GM19372 (cell line): ENCODE measurements around the gene ZNF710.

ENCODE experiments used
- ATAC-seq: cut with Tn5 transposase; IDR thresholded peaks from one replicate; pipeline ENCODE4 v1.9.1; 2021; ENCODE audit warnings: mild to moderate bottlenecking, low read depth, moderate library complexity; ENCODE audit not compliant: unreplicated experiment

The ZNF710 gene

DNA sequence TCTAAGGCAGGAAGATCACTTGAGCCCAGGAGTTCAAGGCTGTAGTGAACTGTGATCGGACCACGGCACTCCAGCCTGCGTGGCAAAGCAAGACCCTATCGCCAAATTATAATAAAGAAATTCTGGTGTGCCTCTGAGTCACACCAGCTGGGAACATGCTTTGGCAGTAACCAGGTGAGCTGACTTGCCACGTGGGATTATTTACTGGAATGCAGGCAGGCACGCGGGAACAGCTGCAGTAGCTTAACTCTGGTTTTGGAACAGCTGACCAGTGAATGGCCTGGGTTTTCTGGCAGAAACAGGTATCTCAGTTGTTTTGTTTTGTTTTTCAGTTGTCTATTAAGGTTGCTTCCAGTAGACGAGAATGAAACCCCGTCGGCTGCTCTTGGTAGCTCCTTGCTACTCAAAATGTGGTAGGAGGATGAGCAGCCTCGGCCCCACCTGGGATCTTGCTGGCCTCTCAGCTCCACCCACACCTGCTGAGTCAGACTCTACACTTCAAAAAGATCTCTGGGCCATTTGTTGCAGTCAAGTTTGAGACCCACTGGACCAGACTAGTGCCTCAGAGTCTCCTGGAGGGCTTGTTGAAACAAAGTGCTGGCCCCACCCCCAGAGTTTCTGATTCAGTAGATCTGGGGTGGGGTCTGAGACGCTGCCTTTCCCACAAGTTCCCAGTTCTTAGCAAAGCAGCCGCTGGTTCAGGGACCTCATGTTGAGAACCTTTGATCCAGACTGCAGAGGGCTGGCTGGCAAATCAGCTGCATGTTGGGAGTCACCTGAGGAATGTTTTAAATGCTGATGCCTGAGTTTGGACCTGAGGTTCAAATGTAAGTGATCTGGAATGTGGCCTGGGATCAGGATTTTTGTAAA is 74.5 kb downstream of the ZNF710 start:
- ATAC-seq, result no peak

- ATAC-seq, result no peak
Observed at GRCh38 chr15:90076716-90077115, 75.6 kb downstream of the ZNF710 start.

DNA sequence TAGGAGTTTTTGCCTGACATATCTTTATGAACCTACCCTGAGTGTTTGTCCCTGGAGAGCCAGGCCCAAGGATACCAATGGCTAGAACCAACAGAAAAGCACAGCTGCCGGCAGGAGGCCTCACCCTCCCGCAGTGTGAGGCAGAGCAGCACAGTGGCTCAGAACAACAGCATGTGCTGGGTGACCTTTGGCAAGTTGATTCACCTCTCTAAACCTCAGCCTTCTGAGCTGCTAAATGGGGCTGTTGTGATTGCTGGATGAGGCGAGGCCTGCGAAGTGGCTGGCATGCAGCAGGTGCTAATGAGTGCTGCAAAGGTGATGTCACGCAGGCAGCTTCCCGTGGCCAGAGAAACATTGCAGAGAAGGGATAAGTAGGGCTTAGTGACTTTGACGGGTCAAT is 77.8 kb downstream of the ZNF710 start:
- ATAC-seq, result no peak

- ATAC-seq, result no peak
Observed at GRCh38 chr15:90079619-90080457, 78.7 kb downstream of the ZNF710 start.

GRCh38 chr15:90080458-90080755 is 79.3 kb downstream of the ZNF710 start:
- ATAC-seq, result no peak

DNA sequence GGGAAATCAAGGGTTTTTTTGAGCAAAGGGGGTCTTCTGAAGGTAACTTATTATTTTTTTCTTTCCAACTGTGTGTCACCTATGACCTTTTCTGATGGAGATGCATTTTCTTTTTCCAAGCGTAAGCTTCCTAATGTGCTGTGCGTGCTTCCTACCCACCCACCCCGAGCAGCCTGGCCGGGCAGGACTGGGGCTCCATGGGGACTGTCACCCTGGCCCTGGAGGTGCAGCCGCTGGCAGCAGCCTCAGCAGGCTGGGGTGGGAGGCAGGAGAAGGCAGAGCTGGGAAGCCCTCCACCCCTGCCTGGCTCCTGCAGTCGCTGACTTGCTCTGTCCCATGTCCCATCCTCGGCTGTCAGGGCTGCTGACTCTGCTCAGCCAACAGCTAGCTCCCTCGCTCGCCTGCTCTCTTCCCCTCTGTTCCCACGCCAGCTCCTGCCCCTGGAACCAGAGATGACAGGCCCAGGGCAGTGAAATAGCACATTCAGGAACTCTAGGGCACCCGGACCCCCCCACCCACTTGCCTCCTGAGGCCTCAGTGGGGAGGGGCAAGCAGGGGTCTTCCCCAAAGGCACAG is 79.8 kb downstream of the ZNF710 start:
- ATAC-seq, result no peak

GRCh38 chr15:90082140-90082715 is 81.1 kb downstream of the ZNF710 start:
- ATAC-seq, result no peak

DNA sequence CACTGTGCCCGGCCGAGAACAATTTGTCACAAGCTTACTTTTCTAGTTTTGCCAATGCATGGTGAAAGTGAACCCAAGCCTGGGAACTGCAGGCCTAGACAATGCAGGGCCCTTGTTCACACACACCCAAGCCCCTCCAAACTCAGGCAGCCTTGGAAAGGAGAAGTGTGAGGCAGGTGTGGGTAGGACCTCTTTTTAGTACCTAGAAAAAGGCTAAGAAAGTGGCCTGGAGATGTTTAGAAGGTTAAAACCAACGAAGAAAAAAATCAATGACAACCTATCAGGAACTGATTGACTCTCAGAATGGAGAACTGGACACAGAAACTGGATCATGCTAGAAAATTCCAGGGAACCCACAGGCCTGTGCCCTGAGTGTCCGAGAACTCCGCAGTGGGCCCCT is 82.3 kb downstream of the ZNF710 start:
- ATAC-seq, result no peak

DNA sequence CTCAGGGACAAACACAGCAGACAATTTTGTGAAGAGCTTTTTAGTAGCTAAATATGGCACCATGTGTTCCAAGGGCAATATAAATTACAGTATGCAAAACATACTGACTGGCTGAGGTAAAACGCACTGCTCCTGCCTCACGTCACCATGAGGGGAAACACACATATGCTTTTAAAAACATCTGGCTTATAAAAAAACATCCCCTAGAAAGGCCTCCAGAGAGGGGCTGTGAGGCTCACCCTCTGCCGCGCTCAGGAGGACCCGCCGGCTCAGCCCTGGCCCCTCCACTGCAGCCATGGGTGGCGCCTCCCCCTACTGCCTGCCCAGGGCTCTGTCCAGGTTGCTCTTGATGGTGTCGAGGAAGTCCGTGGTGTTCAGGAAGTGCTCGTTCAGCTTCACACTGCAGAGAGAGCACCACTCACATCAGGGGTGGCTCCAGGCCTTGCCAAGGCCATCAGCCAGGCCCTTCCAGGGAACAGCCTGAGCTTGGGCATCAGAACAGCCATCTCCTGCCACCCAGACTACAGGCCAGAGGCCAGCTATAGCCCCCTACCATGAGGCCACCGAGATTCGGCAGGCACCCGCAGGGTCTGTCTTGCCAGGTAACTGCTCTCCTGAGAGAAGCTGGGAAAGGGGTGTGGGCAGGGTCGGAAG is 83.0 kb downstream of the ZNF710 start:
- ATAC-seq, result no peak

DNA sequence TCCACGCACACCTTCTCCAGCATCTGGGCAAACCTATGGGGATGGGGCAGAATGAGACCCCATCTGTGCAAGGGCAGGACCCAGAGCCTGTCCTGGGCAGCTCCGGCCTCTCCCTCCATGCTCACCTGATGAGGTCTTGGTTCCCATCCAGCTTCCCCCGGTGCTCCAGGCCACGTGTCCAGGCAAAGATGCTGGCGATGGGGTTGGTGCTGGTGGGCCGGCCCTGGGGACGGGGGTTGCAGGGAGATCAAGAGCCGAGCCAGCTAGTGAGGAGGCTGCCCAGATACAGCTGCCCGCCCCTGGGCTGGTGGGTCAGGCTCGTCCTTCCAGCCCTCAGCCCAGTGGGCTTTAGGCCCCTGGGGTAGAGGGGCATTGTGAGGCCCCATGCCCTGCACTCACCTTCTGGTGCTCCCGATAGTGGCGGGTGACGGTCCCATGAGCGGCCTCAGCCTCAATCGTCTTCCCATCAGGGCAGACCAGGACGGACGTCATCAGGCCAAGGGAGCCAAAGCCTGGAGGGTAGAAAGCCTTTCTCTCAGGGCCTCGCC is 83.8 kb downstream of the ZNF710 start:
- ATAC-seq, result no peak

DNA sequence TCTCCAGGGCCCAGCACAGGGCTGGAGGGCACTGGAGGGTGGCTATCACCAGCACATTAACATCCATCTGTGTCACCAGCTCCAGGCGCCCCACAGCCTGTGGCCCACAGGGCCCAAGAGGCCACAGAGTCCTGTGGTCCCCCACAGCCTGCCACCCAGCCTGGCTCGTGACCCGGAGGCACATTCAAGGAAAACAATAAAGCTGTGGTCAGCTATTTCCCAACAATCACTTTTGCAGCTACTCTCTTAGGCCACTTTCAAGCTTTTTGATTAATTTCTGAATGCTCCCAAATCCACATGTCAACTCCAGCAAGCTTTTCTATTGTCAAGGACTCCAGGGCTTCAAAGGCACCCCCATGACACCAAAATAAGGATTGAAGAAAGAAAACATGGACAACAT is 84.4 kb downstream of the ZNF710 start:
- no peak for ATAC-seq

- no peak for ATAC-seq
Observed at GRCh38 chr15:90086868-90087268, 85.7 kb downstream of the ZNF710 start.

- ATAC-seq, result no peak
Observed at GRCh38 chr15:90087454-90088154, 86.5 kb downstream of the ZNF710 start.

DNA sequence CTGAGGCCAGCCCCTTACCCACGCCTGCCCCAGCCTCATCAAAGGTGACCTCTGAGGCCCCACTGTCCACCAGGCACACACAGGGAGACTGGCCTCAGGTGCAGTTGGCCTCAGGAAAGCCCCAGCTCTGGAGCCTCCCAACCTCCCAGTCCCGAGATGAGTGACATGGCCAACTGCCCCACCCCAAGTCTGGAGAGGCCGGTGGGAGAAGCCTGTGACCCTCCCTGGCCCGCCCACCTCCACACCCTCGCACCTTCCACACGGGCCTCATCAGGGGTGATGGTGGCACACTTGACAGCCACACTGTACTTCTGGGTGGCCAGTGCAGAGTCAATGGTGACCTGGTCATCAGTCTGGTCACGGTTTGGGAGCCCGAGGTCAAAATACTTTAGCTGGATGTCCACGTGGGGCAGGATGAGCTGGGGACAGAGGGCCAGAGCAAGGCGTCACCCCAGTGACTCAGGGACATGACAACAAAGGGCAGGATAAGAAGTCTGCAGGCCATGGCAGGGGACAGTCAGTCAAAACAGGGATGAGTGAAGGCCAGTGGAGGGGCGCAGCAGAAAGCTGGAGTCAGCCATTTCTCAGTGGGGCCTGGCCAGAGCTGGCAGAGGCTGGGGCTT is 89.2 kb downstream of the ZNF710 start:
- no peak for ATAC-seq

DNA sequence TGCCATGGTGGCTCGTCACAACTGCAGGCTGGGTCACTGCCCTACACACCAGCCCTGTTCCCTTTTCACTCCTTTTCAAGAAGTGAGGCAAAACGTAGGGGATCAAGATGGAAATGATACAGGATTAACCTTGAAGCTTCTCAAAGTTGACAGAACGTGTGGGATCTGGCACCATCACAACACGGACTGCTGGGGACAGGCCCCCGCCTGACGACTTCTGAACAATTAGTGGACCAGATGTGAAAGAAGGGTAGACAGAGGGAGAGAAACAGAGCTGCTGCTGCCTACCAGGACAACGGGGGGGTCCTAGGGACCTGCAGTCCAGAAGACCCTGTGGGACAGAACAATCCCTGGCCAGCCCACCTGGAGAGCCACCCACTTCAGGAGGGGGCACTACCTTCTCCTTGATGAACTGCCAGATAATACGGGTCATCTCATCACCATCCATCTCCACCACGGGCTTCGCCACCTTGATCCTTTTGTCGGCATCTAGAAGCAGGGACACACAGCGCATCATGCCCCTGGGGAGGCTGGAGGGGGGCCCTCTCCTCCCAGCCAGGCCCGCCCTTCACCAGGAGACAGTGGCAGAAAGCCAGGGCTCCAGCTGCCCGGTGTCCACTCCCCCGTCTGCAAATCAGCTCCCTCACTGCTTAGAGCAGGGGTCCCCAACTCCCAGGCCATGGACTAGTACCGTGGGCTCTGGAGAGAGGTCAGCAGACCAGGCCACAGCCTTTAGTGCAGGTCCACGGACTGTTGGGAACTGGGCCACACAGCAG is 90.2 kb downstream of the ZNF710 start:
- ATAC-seq, result no peak

- no peak for ATAC-seq
Observed at GRCh38 chr15:90095521-90095959, 94.4 kb downstream of the ZNF710 start.

- peak; percentile 70 for ATAC-seq
Observed at GRCh38 chr15:90097475-90097874, 96.4 kb downstream of the ZNF710 start.

GRCh38 chr15:90099072-90099867 is 98.1 kb downstream of the ZNF710 start:
- ATAC-seq, result no peak
